D721Med (cell line): ENCODE data around the gene RACK1.

Experiments
- DNase-seq: peaks from one replicate; pipeline ENCODE4 v3.0.0; 2011; ENCODE audit warnings: low spot score; ENCODE audit not compliant: insufficient read length
- FAIRE-seq: peaks from 2 replicates; lab custom pipeline; 2011; peaks lifted over from hg19 to GRCh38; lab: Jason Lieb, UNC
- TF ChIP-seq, protein P1 (sequence below): IDR thresholded peaks from 2 replicates; pipeline ENCODE4 v1.5.1; 2012; ENCODE audit warnings: mild to moderate bottlenecking, control low read depth; ENCODE audit not compliant: insufficient read depth; ENCODE audit errors: missing control alignments

Gene RACK1

DNA sequence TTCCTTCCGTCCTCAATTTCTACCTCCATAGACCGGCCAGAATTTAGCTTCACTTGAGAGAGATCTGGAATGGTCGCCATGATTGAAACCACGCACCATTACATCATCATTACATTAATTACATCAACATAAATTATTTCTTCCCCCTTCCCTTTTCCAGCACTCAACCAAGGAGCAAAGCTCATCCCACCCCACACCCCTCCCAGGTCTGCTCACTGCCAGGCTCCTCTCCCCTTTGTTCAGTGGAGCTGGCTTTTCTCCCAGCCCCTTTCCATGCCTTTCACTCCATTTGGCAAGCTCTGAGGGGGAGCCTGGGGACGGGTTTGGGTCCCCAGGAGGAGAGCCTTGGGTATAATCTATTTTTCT lies 8.4 kb downstream of the RACK1 start:
- DNase-seq (no peak), FAIRE-seq (no peak)
- TF ChIP-seq, protein P1, sequence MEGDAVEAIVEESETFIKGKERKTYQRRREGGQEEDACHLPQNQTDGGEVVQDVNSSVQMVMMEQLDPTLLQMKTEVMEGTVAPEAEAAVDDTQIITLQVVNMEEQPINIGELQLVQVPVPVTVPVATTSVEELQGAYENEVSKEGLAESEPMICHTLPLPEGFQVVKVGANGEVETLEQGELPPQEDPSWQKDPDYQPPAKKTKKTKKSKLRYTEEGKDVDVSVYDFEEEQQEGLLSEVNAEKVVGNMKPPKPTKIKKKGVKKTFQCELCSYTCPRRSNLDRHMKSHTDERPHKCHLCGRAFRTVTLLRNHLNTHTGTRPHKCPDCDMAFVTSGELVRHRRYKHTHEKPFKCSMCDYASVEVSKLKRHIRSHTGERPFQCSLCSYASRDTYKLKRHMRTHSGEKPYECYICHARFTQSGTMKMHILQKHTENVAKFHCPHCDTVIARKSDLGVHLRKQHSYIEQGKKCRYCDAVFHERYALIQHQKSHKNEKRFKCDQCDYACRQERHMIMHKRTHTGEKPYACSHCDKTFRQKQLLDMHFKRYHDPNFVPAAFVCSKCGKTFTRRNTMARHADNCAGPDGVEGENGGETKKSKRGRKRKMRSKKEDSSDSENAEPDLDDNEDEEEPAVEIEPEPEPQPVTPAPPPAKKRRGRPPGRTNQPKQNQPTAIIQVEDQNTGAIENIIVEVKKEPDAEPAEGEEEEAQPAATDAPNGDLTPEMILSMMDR = no peak

DNA sequence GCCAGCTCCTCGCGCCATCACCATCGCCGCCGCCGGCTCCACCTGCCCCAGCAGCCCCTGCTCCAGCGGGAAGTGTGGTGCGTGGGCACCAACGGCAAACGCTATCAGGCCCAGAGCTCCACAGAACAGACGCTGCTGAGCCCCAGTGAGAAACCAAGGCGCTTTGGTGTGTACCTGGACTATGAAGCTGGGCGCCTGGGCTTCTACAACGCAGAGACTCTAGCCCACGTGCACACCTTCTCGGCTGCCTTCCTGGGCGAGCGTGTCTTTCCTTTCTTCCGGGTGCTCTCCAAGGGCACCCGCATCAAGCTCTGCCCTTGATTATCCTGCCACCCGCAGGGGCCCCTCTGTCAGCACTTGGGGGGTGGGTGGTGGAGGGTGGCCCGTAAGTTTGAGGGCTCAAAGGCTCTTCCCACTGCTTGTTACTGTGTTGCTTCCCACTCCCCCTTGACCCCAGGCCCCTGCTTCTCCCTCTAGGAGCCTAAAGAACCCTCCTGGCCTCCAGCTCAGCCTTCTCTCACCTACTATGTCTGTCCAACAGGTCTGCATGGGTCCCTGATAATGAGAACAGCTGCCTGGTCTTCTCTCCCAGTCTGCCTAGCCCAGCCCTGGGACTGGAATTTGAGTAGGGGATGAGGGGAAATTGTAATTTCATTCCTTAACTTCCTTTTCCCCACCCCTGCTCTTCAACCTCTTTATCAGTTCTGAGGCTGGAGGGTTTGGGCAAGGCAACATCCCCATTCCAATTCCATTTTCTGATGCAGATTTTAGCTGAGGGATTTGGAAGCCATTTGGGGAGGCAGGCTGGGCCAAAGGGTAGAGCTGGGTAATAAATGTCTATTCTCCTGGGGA lies 9.0 kb downstream of the RACK1 start:
- DNase-seq (no peak), FAIRE-seq (no peak)
- TF ChIP-seq, protein P1 = no peak

DNA sequence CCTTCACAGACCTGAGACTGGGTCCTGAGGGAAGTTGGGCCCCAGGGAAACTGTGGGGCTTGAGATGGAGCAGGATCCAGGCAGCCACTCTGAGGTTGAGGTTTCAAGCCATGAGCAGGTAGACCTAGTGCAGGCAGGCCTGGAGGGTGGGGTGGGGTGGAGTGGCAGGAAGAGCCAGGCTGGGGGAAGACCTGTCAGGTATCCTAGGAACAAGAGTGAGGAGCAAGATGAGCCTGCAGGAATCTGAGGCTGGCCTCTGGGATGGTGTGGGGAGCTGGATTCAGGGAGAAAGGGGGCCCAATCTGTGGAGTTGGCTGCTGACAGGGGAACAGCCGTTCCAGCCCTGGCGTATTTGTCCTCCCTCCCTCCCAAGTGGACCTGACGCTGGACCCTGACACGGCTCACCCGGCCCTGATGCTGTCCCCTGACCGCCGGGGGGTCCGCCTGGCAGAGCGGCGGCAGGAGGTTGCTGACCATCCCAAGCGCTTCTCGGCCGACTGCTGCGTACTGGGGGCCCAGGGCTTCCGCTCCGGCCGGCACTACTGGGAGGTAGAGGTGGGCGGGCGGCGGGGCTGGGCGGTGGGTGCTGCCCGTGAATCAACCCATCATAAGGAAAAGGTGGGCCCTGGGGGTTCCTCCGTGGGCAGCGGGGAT lies 9.8 kb downstream of the RACK1 start:
- DNase-seq (no peak), FAIRE-seq (no peak)
- TF ChIP-seq, protein P1 = no peak

DNA sequence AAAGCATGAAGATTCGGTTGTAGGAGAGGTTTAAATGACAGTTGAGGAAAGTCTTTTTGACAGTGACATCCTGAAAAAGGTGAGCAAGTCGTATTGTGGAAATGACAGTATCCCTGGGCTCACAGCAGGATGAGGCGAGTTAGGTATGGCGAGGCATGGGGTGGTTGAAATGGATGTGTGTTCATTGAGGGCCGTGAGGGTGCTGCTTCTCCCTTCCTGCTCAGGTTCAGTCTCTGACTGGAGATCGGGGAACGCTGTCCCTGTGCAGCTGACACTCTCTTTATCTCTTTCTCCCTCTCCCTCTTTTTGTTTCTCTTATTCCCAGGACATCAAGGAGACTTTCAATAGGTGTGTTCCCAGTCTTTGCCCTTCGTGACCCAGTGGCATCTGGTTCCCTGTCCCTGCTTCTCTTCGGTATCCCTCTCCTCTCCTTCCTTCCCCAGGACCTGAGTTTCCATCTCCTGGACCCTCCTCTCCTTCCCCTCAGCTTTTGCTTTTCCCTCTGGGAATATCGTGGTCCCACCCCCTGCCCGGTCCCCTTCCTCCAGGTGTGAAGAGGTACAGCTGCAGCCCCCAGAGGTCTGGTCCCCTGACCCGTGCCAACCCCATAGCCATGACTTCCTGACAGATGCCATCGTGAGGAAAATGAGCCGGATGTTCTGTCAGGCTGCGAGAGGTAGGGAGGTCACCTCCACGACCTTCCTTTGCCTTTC lies 10.5 kb downstream of the RACK1 start:
- DNase-seq = no peak
- TF ChIP-seq, protein P1 = no peak
- no peak for FAIRE-seq

DNA sequence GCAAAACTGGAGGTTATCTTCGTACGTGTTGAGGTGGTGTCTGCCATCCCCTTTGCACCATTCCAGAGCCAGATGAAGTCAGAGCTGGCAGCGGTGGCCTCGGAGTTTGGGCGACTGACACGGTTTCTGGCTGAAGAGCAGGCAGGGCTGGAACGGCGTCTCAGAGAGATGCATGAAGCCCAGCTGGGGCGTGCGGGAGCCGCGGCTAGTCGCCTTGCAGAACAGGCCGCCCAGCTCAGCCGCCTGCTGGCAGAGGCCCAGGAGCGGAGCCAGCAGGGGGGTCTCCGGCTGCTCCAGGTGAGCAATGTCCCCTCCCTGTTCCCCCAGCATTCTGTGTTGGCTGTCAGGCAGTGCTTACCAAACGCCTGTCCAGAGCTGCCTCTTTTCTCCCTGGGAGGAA lies 11.1 kb downstream of the RACK1 start:
- no peak for FAIRE-seq
- TF ChIP-seq, protein P1 = no peak
- DNase-seq = no peak

DNA sequence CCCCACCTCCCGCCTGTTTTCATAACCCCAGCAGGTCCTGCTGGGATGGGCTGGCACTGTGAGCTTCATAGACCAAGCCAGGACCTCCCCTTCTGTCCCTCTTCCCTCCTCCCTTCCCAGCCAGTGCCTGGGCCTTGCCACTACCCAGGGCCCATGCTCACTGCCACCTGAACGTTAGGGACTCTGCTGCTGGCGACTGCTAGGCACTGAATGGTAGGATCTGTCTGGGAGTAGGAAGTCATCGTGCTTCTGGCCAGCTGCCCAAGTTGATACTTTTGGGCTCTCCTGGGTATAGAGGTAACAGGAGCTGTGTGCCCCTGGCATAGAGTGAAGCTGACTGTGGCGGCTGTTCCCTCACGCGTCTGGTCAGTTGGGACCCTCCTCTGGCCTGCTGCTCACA lies 12.3 kb downstream of the RACK1 start:
- FAIRE-seq = no peak
- TF ChIP-seq, protein P1 = no peak
- no peak for DNase-seq
